ENCODE data around the gene SREK1. TPM values are rescaled to one million over a fixed set of nuclear protein-coding genes. Genes with fewer than 3 reads are reported as not detected.

The SREK1 gene
- total RNA-seq, 4 donors from 2014 or later: 63.1 to 182 (median 67.8) TPM

DNA sequence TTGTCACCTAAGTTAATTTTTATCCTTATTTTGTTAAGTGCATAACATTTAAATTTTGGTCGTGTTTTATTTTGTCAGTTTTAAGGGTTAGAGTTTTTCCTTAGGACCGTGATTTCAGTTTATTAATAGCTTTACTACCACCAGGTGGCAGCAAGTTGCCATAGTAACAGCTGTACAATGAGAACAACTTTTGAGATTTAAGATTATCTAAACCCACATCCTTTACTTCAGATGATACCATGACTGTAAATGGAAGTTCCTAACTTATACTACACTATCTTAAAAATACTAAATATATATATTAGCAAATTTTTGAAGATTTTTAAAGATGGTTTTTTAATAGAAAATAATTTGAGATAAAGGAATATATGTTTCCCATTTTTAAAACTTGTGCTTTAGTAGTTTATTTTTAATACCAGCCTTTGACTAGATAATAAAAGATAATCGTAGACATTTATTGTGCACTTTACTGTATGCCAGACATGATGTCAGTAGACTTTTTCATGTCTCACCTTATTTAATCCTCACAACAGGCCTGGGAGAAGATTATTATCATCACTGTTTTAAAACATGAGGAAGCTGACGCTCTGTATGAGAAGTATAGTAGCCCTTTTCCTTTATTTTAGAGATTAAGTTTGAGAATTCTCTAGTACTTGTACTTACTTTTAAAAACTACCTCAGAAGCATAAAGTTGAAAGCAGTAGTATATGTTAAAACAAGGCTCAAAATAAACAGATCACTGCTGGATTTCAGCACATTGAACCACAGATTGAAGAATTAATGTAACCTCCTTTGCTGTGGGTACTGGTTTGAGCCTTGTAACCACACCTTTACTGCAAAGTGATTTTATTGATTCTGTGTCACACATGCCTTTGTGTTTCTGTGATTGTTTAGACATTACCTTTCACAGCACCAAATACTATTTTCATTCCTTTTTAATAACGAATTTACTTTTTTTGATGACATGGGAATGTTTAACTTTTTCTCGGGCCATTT is 27.5 kb downstream of the SREK1 start:
- WGBS: 54% methylated on average over 6 of the region's 6 CpGs
- TF ChIP-seq, protein P1, sequence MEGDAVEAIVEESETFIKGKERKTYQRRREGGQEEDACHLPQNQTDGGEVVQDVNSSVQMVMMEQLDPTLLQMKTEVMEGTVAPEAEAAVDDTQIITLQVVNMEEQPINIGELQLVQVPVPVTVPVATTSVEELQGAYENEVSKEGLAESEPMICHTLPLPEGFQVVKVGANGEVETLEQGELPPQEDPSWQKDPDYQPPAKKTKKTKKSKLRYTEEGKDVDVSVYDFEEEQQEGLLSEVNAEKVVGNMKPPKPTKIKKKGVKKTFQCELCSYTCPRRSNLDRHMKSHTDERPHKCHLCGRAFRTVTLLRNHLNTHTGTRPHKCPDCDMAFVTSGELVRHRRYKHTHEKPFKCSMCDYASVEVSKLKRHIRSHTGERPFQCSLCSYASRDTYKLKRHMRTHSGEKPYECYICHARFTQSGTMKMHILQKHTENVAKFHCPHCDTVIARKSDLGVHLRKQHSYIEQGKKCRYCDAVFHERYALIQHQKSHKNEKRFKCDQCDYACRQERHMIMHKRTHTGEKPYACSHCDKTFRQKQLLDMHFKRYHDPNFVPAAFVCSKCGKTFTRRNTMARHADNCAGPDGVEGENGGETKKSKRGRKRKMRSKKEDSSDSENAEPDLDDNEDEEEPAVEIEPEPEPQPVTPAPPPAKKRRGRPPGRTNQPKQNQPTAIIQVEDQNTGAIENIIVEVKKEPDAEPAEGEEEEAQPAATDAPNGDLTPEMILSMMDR (IDR thresholded peaks at IDR 0.05): peak; percentile 20 to 24
- TF ChIP-seq POLR2AphosphoS5 (IDR thresholded peaks at IDR 0.05) (no peak), EP300 (IDR thresholded peaks at IDR 0.05) (no peak)
- H3K4me3 ChIP-seq: no peak overlapping the region
- H3K9me3 ChIP-seq: no peaks in the 10 kb centered on the region
- H3K4me1 ChIP-seq: no peaks in the 10 kb centered on the region
- no peak overlapping the region for H3K27ac ChIP-seq
- peaks cover 57% of the 10 kb centered on the region for H3K36me3 ChIP-seq
- no peaks in the 10 kb centered on the region for H3K27me3 ChIP-seq
- DNase-seq (ENCODE audit: low spot score in 2 of 2): no peak

DNA sequence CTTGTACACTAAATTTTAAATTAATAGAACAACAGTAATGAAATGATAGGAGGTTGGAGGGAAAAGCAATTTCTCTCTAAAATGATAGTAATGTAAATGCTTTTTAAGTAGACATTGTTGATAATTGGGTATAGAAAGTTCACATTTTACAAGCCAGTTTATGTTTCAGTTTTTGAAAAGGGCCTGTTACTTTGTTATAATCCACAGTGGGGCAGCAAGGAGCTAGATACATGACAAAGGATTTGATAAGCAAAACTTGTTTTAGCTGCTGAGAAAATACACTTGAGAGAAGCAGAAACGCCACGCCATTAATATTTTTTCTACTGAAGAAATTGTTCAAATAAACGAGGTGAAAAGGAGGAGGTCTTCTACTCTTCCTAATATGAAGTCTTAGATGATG is 30.2 kb downstream of the SREK1 start:
- H3K4me3 ChIP-seq: no peak overlapping the region
- TF ChIP-seq, protein P1 (IDR thresholded peaks at IDR 0.05): no peak
- TF ChIP-seq POLR2A (IDR thresholded peaks at IDR 0.05): no peak
- no peak for TF ChIP-seq EP300 (IDR thresholded peaks at IDR 0.05)
- TF ChIP-seq POLR2AphosphoS5 (IDR thresholded peaks at IDR 0.05): no peak
- no peaks in the 10 kb centered on the region for H3K4me1 ChIP-seq
- H3K9me3 ChIP-seq: no peaks in the 10 kb centered on the region
- 66% methylated on average over 3 of the region's 3 CpGs for WGBS
- no peak for DNase-seq (ENCODE audit: low spot score in 2 of 2)
- H3K27me3 ChIP-seq: no peaks in the 10 kb centered on the region
- peaks cover 63% of the 10 kb centered on the region for H3K36me3 ChIP-seq
- no peak overlapping the region for H3K27ac ChIP-seq

DNA sequence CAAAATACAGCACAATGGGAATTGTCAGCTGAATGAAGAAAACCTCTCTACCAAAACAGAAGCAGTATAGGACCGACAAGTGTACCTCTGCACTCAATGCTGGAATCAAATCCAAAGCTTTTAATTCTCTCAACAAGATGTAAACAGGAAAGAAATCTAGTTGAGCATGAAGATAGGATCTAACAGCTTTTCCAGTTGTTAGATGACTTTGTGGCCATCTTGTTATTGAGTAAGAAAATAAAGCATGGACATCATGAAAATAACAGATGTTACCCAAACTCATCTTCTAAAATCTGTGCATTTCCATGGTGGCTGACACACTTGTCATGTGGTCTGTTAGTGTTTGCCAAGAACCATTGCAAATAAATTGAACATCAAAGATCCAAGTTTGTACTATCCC is 34.7 kb downstream of the SREK1 start:
- Histone ChIP-seq H3K27ac (no peak overlapping the region), H3K4me3 (no peak overlapping the region), H3K9me3 (no peaks in the 10 kb centered on the region), H3K4me1 (no peaks in the 10 kb centered on the region), H3K36me3 (peaks cover 50% of the 10 kb centered on the region), H3K27me3 (no peaks in the 10 kb centered on the region)
- DNase-seq (ENCODE audit: low spot score in 2 of 2): no peak
- no peak for TF ChIP-seq EP300 (IDR thresholded peaks at IDR 0.05)
- no peak for TF ChIP-seq POLR2A (IDR thresholded peaks at IDR 0.05)
- TF ChIP-seq, protein P1 (IDR thresholded peaks at IDR 0.05): no peak
- TF ChIP-seq POLR2AphosphoS5 (IDR thresholded peaks at IDR 0.05): no peak
- 73% methylated on average over 1 of the region's 1 CpG for WGBS

DNA sequence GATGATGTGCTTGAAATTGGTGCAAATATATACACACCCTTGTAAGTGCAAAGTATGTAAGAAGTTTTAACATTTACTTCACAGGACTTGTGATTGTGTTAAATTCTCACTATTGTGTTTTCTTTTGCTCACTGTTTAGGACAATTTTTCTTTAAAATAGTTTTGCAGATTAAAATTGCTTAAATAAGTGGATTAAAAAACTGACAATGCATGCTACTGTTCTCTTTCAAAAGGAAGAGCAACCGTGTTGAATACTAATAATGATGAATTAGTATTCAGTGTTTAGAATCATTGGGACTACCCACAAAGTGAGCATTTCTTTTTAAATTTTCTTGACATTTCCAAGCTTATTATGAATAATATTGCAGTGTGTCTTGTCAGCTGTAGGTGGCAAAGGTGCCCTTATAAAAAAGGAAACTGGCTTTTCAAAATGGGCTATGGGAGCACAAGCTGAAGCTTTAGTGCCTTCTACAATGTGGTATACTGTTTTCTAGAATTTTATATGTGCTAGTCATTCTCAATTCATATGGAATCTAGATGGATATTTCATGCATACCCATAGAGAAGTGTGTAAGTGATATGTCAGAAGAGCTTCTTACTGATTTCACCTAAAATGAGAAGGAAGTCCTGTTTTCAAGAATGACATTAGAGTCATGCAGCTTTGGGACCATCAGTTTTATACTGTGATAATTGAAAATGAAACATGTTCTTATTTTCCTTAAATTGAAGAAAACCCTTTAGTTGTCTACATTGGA is 35.4 kb downstream of the SREK1 start:
- peaks cover 47% of the 10 kb centered on the region for H3K36me3 ChIP-seq
- H3K4me3 ChIP-seq: no peak overlapping the region
- H3K9me3 ChIP-seq: no peaks in the 10 kb centered on the region
- no peak for DNase-seq (ENCODE audit: low spot score in 2 of 2)
- H3K27ac ChIP-seq: no peak overlapping the region
- H3K4me1 ChIP-seq: no peaks in the 10 kb centered on the region
- 79% methylated on average over 1 of the region's 1 CpG for WGBS
- no peaks in the 10 kb centered on the region for H3K27me3 ChIP-seq
- TF ChIP-seq, protein P1 (IDR thresholded peaks at IDR 0.05): no peak
- TF ChIP-seq POLR2A (IDR thresholded peaks at IDR 0.05) (no peak), EP300 (IDR thresholded peaks at IDR 0.05) (no peak), POLR2AphosphoS5 (IDR thresholded peaks at IDR 0.05) (no peak)
